Activated naive CD4-positive, alpha-beta T cell treated with anti-CD3 and anti-CD28 coated beads for 36 hours (primary cell): Measurements from ENCODE around the gene MPP7. TPM values are rescaled to one million over a fixed set of nuclear protein-coding genes. Genes with fewer than 3 reads are reported as not detected.
"Not testable (repeated sequence)": the region's sequence is repeated elsewhere in the genome, so short reads cannot be mapped to it uniquely, and the experiment has no call there.

ENCODE experiments used
- CTCF ChIA-PET: fragments of 350-600 bp; sonication (Branson Sonifier 250); formaldehyde crosslinking; loops from one replicate; lab custom pipeline; 2021; ENCODE audit warnings: antibody characterized with exemption; lab: Charles Lee
- DNase-seq: peaks from one replicate; pipeline ENCODE4 v3.0.0-alpha.2; 2020
- H3K27ac Mint-ChIP-seq: one replicate; pipeline ENCODE4 v1.8.0; 2021; ENCODE audit warnings: mild to moderate bottlenecking, mixed read lengths
- H3K27me3 Mint-ChIP-seq: one replicate; pipeline ENCODE4 v1.8.0; 2021; ENCODE audit warnings: low read depth, mixed read lengths
- H3K36me3 Mint-ChIP-seq: one replicate; pipeline ENCODE4 v1.8.0; 2021; ENCODE audit warnings: low read depth, mixed read lengths
- H3K4me1 Mint-ChIP-seq: one replicate; pipeline ENCODE4 v1.8.0; 2021; ENCODE audit warnings: low read depth, mixed read lengths
- H3K4me3 Mint-ChIP-seq: one replicate; pipeline ENCODE4 v1.8.0; 2021; ENCODE audit warnings: mild to moderate bottlenecking, moderate library complexity, mixed read lengths
- H3K9me3 Mint-ChIP-seq: one replicate; pipeline ENCODE4 v1.8.0; 2021; ENCODE audit warnings: mixed read lengths
- intact Hi-C: fragments of 100-400 bp; cut with micrococcal nuclease; formaldehyde crosslinking; loops from one replicate; pipeline ENCODE4 v1.15.1; 2023
- total RNA-seq, 2 experiments: library from RNA; stranded (reverse); gene quantifications; one replicate each; pipeline ENCODE4 v1.2.3, GENCODE V29; 2021

Gene MPP7
- total RNA-seq: 10 to 100 TPM; 23.6 to 25.4 TPM

- Mint-ChIP-seq H3K27ac (peak within 1 kb of the TSS; percentile 77), H3K27me3 (no peaks in the 10 kb centered on the region), H3K4me3 (peak within 1 kb of the TSS; percentile 82), H3K36me3 (no peaks in the 10 kb centered on the region), H3K4me1 (peaks cover 53% of the 10 kb centered on the region), H3K9me3 (no peaks in the 10 kb centered on the region)
- intact Hi-C loops: loop anchor here (1.0 to 2.0 kb wide), 8 partner anchors 11 to 561 kb away; no protein-coding TSS in a partner anchor
- CTCF ChIA-PET: interaction anchor here (0.5 to 7.1 kb wide), 25 partner anchors 9 to 1915 kb away, joined by 3 to 129 read pairs (median 4); no protein-coding TSS in a partner anchor
- DNase-seq: peak; percentile 95
Measured at GRCh38 chr10:28302638-28303488, at the start of gene MPP7. TSS of gene MPP7 (minus strand) at chr10:28303064. CDS start at chr10:28238604, 64,460 bp downstream.

- Mint-ChIP-seq H3K9me3 (peaks cover 13% of the 10 kb centered on the region), H3K4me1 (no peaks in the 10 kb centered on the region), H3K36me3 (peaks cover 8% of the 10 kb centered on the region), H3K4me3 (no peak overlapping the region), H3K27me3 (no peaks in the 10 kb centered on the region), H3K27ac (no peak overlapping the region)
- CTCF ChIA-PET: interaction anchor here (0.8 to 1.4 kb wide), 4 partner anchors 9 to 87 kb away, joined by 3 to 9 read pairs (median 4); no protein-coding TSS in a partner anchor
- intact Hi-C loops: no loop called here
- no peak for DNase-seq
Measured at GRCh38 chr10:28349892-28350291, 47.0 kb upstream of the MPP7 start.

- CTCF ChIA-PET: interaction anchor here (1.3 to 1.5 kb wide), 2 partner anchors 24 to 37 kb away, joined by 3 to 6 read pairs; no protein-coding TSS in a partner anchor
- H3K36me3 Mint-ChIP-seq: peaks cover 14% of the 10 kb centered on the region
Measured at GRCh38 chr10:28343987-28344895, 41.4 kb upstream of the MPP7 start.

GRCh38 chr10:28343252-28343651, 40.4 kb upstream of the MPP7 start:
- Mint-ChIP-seq H3K36me3 (peaks cover 14% of the 10 kb centered on the region), H3K9me3 (peaks cover 28% of the 10 kb centered on the region), H3K4me3 (no peak overlapping the region), H3K4me1 (peaks cover 13% of the 10 kb centered on the region), H3K27ac (no peak overlapping the region), H3K27me3 (no peaks in the 10 kb centered on the region)
- CTCF ChIA-PET: interaction anchor here (1.3 kb wide), 1 partner anchor 38 kb away, joined by 3 read pairs; no protein-coding TSS in a partner anchor
- intact Hi-C loops: no loop called here
- DNase-seq: no peak

More at GRCh38 chr10:28343987-28344895, 41.4 kb upstream of the MPP7 start:
- intact Hi-C loops: no loop called here
- Mint-ChIP-seq H3K27me3 (no peaks in the 10 kb centered on the region), H3K27ac (no peak overlapping the region), H3K9me3 (peaks cover 28% of the 10 kb centered on the region), H3K4me1 (peaks cover 6% of the 10 kb centered on the region), H3K4me3 (no peak overlapping the region)
- DNase-seq: no peak

GRCh38 chr10:28341679-28342078, 38.8 kb upstream of the MPP7 start:
- H3K27ac Mint-ChIP-seq, intact Hi-C loops, H3K27me3 Mint-ChIP-seq, DNase-seq, H3K36me3 Mint-ChIP-seq, H3K4me3 Mint-ChIP-seq: not testable (repeated sequence)
- CTCF ChIA-PET: interaction anchor here (1.4 kb wide), 1 partner anchor 39 kb away, joined by 4 read pairs; the partner anchor contains the start of gene MPP7
- H3K4me1 Mint-ChIP-seq: peaks cover 26% of the 10 kb centered on the region
- H3K9me3 Mint-ChIP-seq: peaks cover 21% of the 10 kb centered on the region

- CTCF ChIA-PET: interaction anchor here (1.0 to 7.4 kb wide), 4 partner anchors 30 to 60 kb away, joined by 3 to 59 read pairs (median 20); partner anchors contain the start of gene MPP7
- Mint-ChIP-seq H3K4me1 (peaks cover 72% of the 10 kb centered on the region), H3K27ac (peak overlapping the region; percentile 89), H3K4me3 (peak overlapping the region; percentile 32), H3K27me3 (no peaks in the 10 kb centered on the region), H3K9me3 (no peaks in the 10 kb centered on the region), H3K36me3 (no peaks in the 10 kb centered on the region)
- intact Hi-C loops: loop anchor here (1.0 to 10.0 kb wide), 6 partner anchors 155 to 1848 kb away; partner anchors contain the start of genes ACBD5, BAMBI, MASTL and RAB18
- no peak for DNase-seq
Measured at GRCh38 chr10:28332726-28333125, 29.9 kb upstream of the MPP7 start.

- H3K4me3 Mint-ChIP-seq: peak overlapping the region; percentile 18
- H3K4me1 Mint-ChIP-seq: peaks cover 70% of the 10 kb centered on the region
- no peaks in the 10 kb centered on the region for H3K36me3 Mint-ChIP-seq
- DNase-seq: no peak
- H3K27ac Mint-ChIP-seq: peak overlapping the region; percentile 79
- CTCF ChIA-PET: interaction anchor here (0.6 to 7.4 kb wide), 6 partner anchors 17 to 79 kb away, joined by 3 to 59 read pairs (median 16); partner anchors contain the start of gene MPP7
- intact Hi-C loops: loop anchor here (5.0 to 10.0 kb wide), 5 partner anchors 155 to 1847 kb away; partner anchors contain the start of genes ACBD5, BAMBI, MASTL and YME1L1
- H3K9me3 Mint-ChIP-seq: no peaks in the 10 kb centered on the region
- H3K27me3 Mint-ChIP-seq: no peaks in the 10 kb centered on the region
Measured at GRCh38 chr10:28331841-28332240, 29.0 kb upstream of the MPP7 start.

- intact Hi-C loops: loop anchor here (5.0 to 10.0 kb wide), 5 partner anchors 154 to 1846 kb away; partner anchors contain the start of genes ACBD5, BAMBI, MASTL and YME1L1
- Mint-ChIP-seq H3K27ac (peak overlapping the region; percentile 80), H3K4me1 (peaks cover 70% of the 10 kb centered on the region), H3K9me3 (no peaks in the 10 kb centered on the region), H3K4me3 (peak overlapping the region; percentile 12), H3K27me3 (no peaks in the 10 kb centered on the region), H3K36me3 (no peaks in the 10 kb centered on the region)
- CTCF ChIA-PET: interaction anchor here (0.6 to 7.4 kb wide), 5 partner anchors 28 to 1493 kb away, joined by 3 to 59 read pairs (median 27); partner anchors contain the start of gene MPP7
- DNase-seq: no peak
Measured at GRCh38 chr10:28331066-28331465, 28.2 kb upstream of the MPP7 start.

GRCh38 chr10:28328346-28328745, 25.5 kb upstream of the MPP7 start:
- H3K4me3 Mint-ChIP-seq: no peak overlapping the region
- H3K4me1 Mint-ChIP-seq: peaks cover 53% of the 10 kb centered on the region
- intact Hi-C loops: no loop called here
- DNase-seq: no peak
- H3K9me3 Mint-ChIP-seq: no peaks in the 10 kb centered on the region
- H3K36me3 Mint-ChIP-seq: no peaks in the 10 kb centered on the region
- no peaks in the 10 kb centered on the region for H3K27me3 Mint-ChIP-seq
- no peak overlapping the region for H3K27ac Mint-ChIP-seq
- CTCF ChIA-PET: interaction anchor here (1.2 to 7.4 kb wide), 6 partner anchors 10 to 52 kb away, joined by 4 to 59 read pairs (median 7); partner anchors contain the start of gene MPP7

- H3K4me1 Mint-ChIP-seq: peaks cover 49% of the 10 kb centered on the region
- DNase-seq: no peak
Measured at GRCh38 chr10:28327491-28327880, 24.6 kb upstream of the MPP7 start.

More at GRCh38 chr10:28327491-28327880, 24.6 kb upstream of the MPP7 start:
- CTCF ChIA-PET: interaction anchor here (0.6 to 7.4 kb wide), 7 partner anchors 9 to 587 kb away, joined by 3 to 59 read pairs (median 4); partner anchors contain the start of gene MPP7
- no peaks in the 10 kb centered on the region for H3K9me3 Mint-ChIP-seq
- H3K4me3 Mint-ChIP-seq: no peak overlapping the region
- intact Hi-C loops: no loop called here
- no peaks in the 10 kb centered on the region for H3K27me3 Mint-ChIP-seq
- H3K36me3 Mint-ChIP-seq: no peaks in the 10 kb centered on the region
- H3K27ac Mint-ChIP-seq: no peak overlapping the region
